Effector memory CD8-positive, alpha-beta T cell (primary cell): ENCODE data around the gene PVALB.

Experiments
- ATAC-seq: fragments of 150-1000 bp; cut with Tn5 transposase; replicated peaks from 2 replicates; pipeline ENCODE4 v1.10.0; 2021; ENCODE audit warnings: mild to moderate bottlenecking, moderate library complexity
- DNase-seq, 3 experiments: peaks; one replicate each; pipeline ENCODE4 v3.0.0; 2021
- H3K27ac Mint-ChIP-seq, 2 donors: one replicate each; pipeline ENCODE4 v1.8.0; 2022; ENCODE audit warnings: mild to moderate bottlenecking in 2 of 2, mixed read lengths in 2 of 2, moderate library complexity in 2 of 2
- H3K27me3 Mint-ChIP-seq, 2 donors: one replicate each; pipeline ENCODE4 v1.8.0; 2022; ENCODE audit warnings: mixed read lengths in 2 of 2
- H3K36me3 Mint-ChIP-seq: one replicate; pipeline ENCODE4 v1.8.0; 2022; ENCODE audit warnings: mild to moderate bottlenecking, moderate library complexity, mixed read lengths; ENCODE audit not compliant: insufficient read depth
- H3K4me1 Mint-ChIP-seq, 2 donors: one replicate each; pipeline ENCODE4 v1.8.0; 2022; ENCODE audit warnings: low read depth in 2 of 2, mixed read lengths in 2 of 2
- H3K4me3 Mint-ChIP-seq, 2 donors: one replicate each; pipeline ENCODE4 v1.8.0; 2022; ENCODE audit warnings: mild to moderate bottlenecking in 2 of 2, mixed read lengths in 2 of 2, moderate library complexity in 2 of 2
- H3K9me3 Mint-ChIP-seq, 2 donors: one replicate each; pipeline ENCODE4 v1.8.0; 2022; ENCODE audit warnings: mixed read lengths in 2 of 2

Gene PVALB

GRCh38 chr22:36815558-36816338 is 1.1 kb downstream of the PVALB start:
- Mint-ChIP-seq H3K4me3 (peak overlapping the region in 1 of 2 donors; percentile 38), H3K36me3 (no peaks in the 10 kb centered on the region), H3K27me3 (peaks cover 81 to 100% of the 10 kb centered on the region in 2 donors), H3K4me1 (peaks cover 5 to 7% of the 10 kb centered on the region in 2 donors), H3K9me3 (no peaks in the 10 kb centered on the region), H3K27ac (no peak overlapping the region)
- DNase-seq (no peak), ATAC-seq (no peak)

- no peak for ATAC-seq
- no peak overlapping the region for H3K27ac Mint-ChIP-seq
- H3K36me3 Mint-ChIP-seq = no peaks in the 10 kb centered on the region
- DNase-seq = no peak
- H3K4me3 Mint-ChIP-seq = no peak overlapping the region
- peaks cover 5 to 7% of the 10 kb centered on the region in 2 donors for H3K4me1 Mint-ChIP-seq
- no peaks in the 10 kb centered on the region for H3K9me3 Mint-ChIP-seq
- peaks cover 80 to 97% of the 10 kb centered on the region in 2 donors for H3K27me3 Mint-ChIP-seq
These were observed 2.0 kb downstream of the PVALB start for GRCh38 chr22:36814801-36815200.

- Mint-ChIP-seq H3K9me3 (no peaks in the 10 kb centered on the region), H3K36me3 (no peaks in the 10 kb centered on the region), H3K4me1 (peaks cover 0 to 3% of the 10 kb centered on the region in 2 donors), H3K27me3 (peaks cover 63 to 78% of the 10 kb centered on the region in 2 donors), H3K27ac (no peak overlapping the region), H3K4me3 (no peak overlapping the region)
- no peak for DNase-seq
- ATAC-seq = no peak
These were observed 5.6 kb downstream of the PVALB start for GRCh38 chr22:36811094-36811800.

- ATAC-seq (no peak), DNase-seq (no peak)
- Mint-ChIP-seq H3K27me3 (peaks cover 62 to 78% of the 10 kb centered on the region in 2 donors), H3K4me1 (no peaks in the 10 kb centered on the region), H3K36me3 (no peaks in the 10 kb centered on the region), H3K9me3 (no peaks in the 10 kb centered on the region), H3K27ac (no peak overlapping the region), H3K4me3 (no peak overlapping the region)
These were observed 7.5 kb downstream of the PVALB start for GRCh38 chr22:36809351-36809750.

GRCh38 chr22:36808721-36809344 is 8.0 kb downstream of the PVALB start:
- Mint-ChIP-seq H3K27me3 (peaks cover 59 to 78% of the 10 kb centered on the region in 2 donors), H3K36me3 (no peaks in the 10 kb centered on the region), H3K4me1 (no peaks in the 10 kb centered on the region), H3K4me3 (no peak overlapping the region), H3K9me3 (no peaks in the 10 kb centered on the region), H3K27ac (no peak overlapping the region)
- ATAC-seq (no peak), DNase-seq (no peak)

- Mint-ChIP-seq H3K4me3 (no peak overlapping the region), H3K36me3 (no peaks in the 10 kb centered on the region), H3K4me1 (no peaks in the 10 kb centered on the region), H3K9me3 (no peaks in the 10 kb centered on the region), H3K27ac (peak overlapping the region in 1 of 2 donors; percentile 30), H3K27me3 (peaks cover 58 to 78% of the 10 kb centered on the region in 2 donors)
- ATAC-seq = no peak
- no peak for DNase-seq
These were observed 9.2 kb downstream of the PVALB start for GRCh38 chr22:36807627-36808026.

- DNase-seq (no peak), ATAC-seq (no peak)
- Mint-ChIP-seq H3K4me3 (no peak overlapping the region), H3K4me1 (no peaks in the 10 kb centered on the region), H3K36me3 (no peaks in the 10 kb centered on the region), H3K27me3 (peaks cover 51 to 78% of the 10 kb centered on the region in 2 donors), H3K27ac (no peak overlapping the region), H3K9me3 (no peaks in the 10 kb centered on the region)
These were observed 10.0 kb downstream of the PVALB start for GRCh38 chr22:36806835-36807234.

- H3K4me3 Mint-ChIP-seq = no peak overlapping the region
- no peaks in the 10 kb centered on the region for H3K4me1 Mint-ChIP-seq
- H3K27me3 Mint-ChIP-seq = peaks cover 48 to 90% of the 10 kb centered on the region in 2 donors
- ATAC-seq (no peak), DNase-seq (no peak)
- no peak overlapping the region for H3K27ac Mint-ChIP-seq
- peaks cover 0 to 1% of the 10 kb centered on the region in 2 donors for H3K9me3 Mint-ChIP-seq
- no peaks in the 10 kb centered on the region for H3K36me3 Mint-ChIP-seq
These were observed 13.5 kb downstream of the PVALB start for GRCh38 chr22:36803358-36803757.

- no peak for ATAC-seq
- no peaks in the 10 kb centered on the region for H3K4me1 Mint-ChIP-seq
- H3K36me3 Mint-ChIP-seq = no peaks in the 10 kb centered on the region
- DNase-seq = no peak
- H3K9me3 Mint-ChIP-seq = peaks cover 0 to 1% of the 10 kb centered on the region in 2 donors
- no peak overlapping the region for H3K27ac Mint-ChIP-seq
- H3K4me3 Mint-ChIP-seq = no peak overlapping the region
- peaks cover 32 to 78% of the 10 kb centered on the region in 2 donors for H3K27me3 Mint-ChIP-seq
These were observed 18.2 kb downstream of the PVALB start for GRCh38 chr22:36798674-36799066.

- Mint-ChIP-seq H3K36me3 (no peaks in the 10 kb centered on the region), H3K27ac (no peak overlapping the region), H3K27me3 (peaks cover 26 to 72% of the 10 kb centered on the region in 2 donors), H3K4me3 (no peak overlapping the region), H3K9me3 (peaks cover 0 to 1% of the 10 kb centered on the region in 2 donors), H3K4me1 (no peaks in the 10 kb centered on the region)
- no peak for ATAC-seq
- DNase-seq = no peak
These were observed 18.7 kb downstream of the PVALB start for GRCh38 chr22:36797911-36798673.

- ATAC-seq = no peak
- Mint-ChIP-seq H3K27ac (no peak overlapping the region), H3K4me1 (no peaks in the 10 kb centered on the region), H3K4me3 (no peak overlapping the region), H3K27me3 (peaks cover 23 to 65% of the 10 kb centered on the region in 2 donors), H3K9me3 (peaks cover 0 to 1% of the 10 kb centered on the region in 2 donors), H3K36me3 (no peaks in the 10 kb centered on the region)
- no peak for DNase-seq
These were observed 19.5 kb downstream of the PVALB start for GRCh38 chr22:36797374-36797773.

GRCh38 chr22:36796552-36797175 is 20.2 kb downstream of the PVALB start:
- Mint-ChIP-seq H3K36me3 (no peaks in the 10 kb centered on the region), H3K4me3 (no peak overlapping the region), H3K27me3 (peaks cover 23 to 58% of the 10 kb centered on the region in 2 donors), H3K9me3 (peaks cover 0 to 1% of the 10 kb centered on the region in 2 donors), H3K4me1 (no peaks in the 10 kb centered on the region), H3K27ac (no peak overlapping the region)
- ATAC-seq (no peak), DNase-seq (no peak)

GRCh38 chr22:36795633-36796032 is 21.2 kb downstream of the PVALB start:
- H3K4me1 Mint-ChIP-seq = no peaks in the 10 kb centered on the region

More at GRCh38 chr22:36795633-36796032, 21.2 kb downstream of the PVALB start:
- DNase-seq (no peak), ATAC-seq (no peak)
- Mint-ChIP-seq H3K27me3 (peaks cover 26 to 58% of the 10 kb centered on the region in 2 donors), H3K4me3 (no peak overlapping the region), H3K9me3 (peaks cover 0 to 1% of the 10 kb centered on the region in 2 donors), H3K36me3 (no peaks in the 10 kb centered on the region), H3K27ac (no peak overlapping the region)
